GM12878 (cell line): ENCODE results near the gene ASH1L.

Experiments used
- BACH1 ChIP-seq: fragments of 450-650 bp; IDR thresholded peaks from 2 replicates; pipeline ENCODE4 v1.6.1; 2017; ENCODE audit warnings: mild to moderate bottlenecking, borderline replicate concordance
- BCL11A ChIP-seq: IDR thresholded peaks from 2 replicates; pipeline ENCODE4 v1.6.1; 2011; ENCODE audit warnings: low read depth, low read length
- CHD4 ChIP-seq: fragments of 200-600 bp; sonication (generic); IDR thresholded peaks from 2 replicates; pipeline ENCODE4 v1.6.1; 2016; ENCODE audit warnings: mild to moderate bottlenecking
- CREB1 ChIP-seq: IDR thresholded peaks from 2 replicates; pipeline ENCODE4 v1.6.1; 2012; ENCODE audit warnings: low read depth, mild to moderate bottlenecking, inconsistent platforms
- DPF2 ChIP-seq: fragments of 450-650 bp; IDR thresholded peaks from 2 replicates; pipeline ENCODE4 v1.6.1; 2017; ENCODE audit warnings: mild to moderate bottlenecking
- EGR1 ChIP-seq, 2 experiments: IDR thresholded peaks; 1 replicate in 1 of 2; 2 replicates in 1 of 2; pipeline ENCODE4 v1.6.1; 2011 to 2012; ENCODE audit warnings: low read depth in 2 of 2, low read length in 2 of 2, borderline replicate concordance in 1 of 2, mild to moderate bottlenecking in 1 of 2, moderate library complexity in 1 of 2
- EZH2 ChIP-seq: IDR thresholded peaks from 2 replicates; pipeline ENCODE4 v1.6.1; 2012; ENCODE audit warnings: low read depth, mild to moderate bottlenecking, control low read depth, inconsistent platforms, low read length, borderline replicate concordance; ENCODE audit not compliant: control insufficient read depth
- FOXK2 ChIP-seq: fragments of 450-650 bp; IDR thresholded peaks from 2 replicates; pipeline ENCODE4 v1.6.1; 2017; ENCODE audit warnings: mild to moderate bottlenecking, moderate library complexity
- RAD21 ChIP-seq: IDR thresholded peaks from 2 replicates; pipeline ENCODE4 v1.6.1; 2011; ENCODE audit warnings: mild to moderate bottlenecking, low read depth, low read length, moderate library complexity; ENCODE audit not compliant: insufficient read depth
- ZBED1 ChIP-seq: IDR thresholded peaks from 2 replicates; pipeline ENCODE4 v1.6.1; 2016; ENCODE audit warnings: borderline replicate concordance
- TF ChIP-seq, protein P1 (sequence below): IDR thresholded peaks from 2 replicates; pipeline ENCODE4 v1.6.1; 2012; ENCODE audit warnings: mild to moderate bottlenecking, low read depth, low read length
- TF ChIP-seq, protein P2 (sequence below), 3 experiments: IDR thresholded peaks in 2 of 3; conservative IDR thresholded peaks in 1 of 3; 2 replicates each; pipeline ENCODE4 v1.5.1; 2011; ENCODE audit warnings: low read depth in 3 of 3, low read length in 3 of 3, mild to moderate bottlenecking in 3 of 3, control low read depth in 2 of 3, moderate library complexity in 2 of 3, inconsistent platforms in 1 of 3, mixed read lengths in 1 of 3; ENCODE audit not compliant: control insufficient read depth in 2 of 3, insufficient read depth in 1 of 3; ENCODE audit errors: extremely low read depth in 1 of 3
- TF ChIP-seq, protein P3 (sequence below): IDR thresholded peaks from 2 replicates; pipeline ENCODE4 v1.6.1; 2011; ENCODE audit warnings: borderline replicate concordance, low read depth, mild to moderate bottlenecking, moderate library complexity, mixed read lengths, low read length; ENCODE audit not compliant: insufficient read depth; ENCODE audit errors: extremely low read length

DNA sequence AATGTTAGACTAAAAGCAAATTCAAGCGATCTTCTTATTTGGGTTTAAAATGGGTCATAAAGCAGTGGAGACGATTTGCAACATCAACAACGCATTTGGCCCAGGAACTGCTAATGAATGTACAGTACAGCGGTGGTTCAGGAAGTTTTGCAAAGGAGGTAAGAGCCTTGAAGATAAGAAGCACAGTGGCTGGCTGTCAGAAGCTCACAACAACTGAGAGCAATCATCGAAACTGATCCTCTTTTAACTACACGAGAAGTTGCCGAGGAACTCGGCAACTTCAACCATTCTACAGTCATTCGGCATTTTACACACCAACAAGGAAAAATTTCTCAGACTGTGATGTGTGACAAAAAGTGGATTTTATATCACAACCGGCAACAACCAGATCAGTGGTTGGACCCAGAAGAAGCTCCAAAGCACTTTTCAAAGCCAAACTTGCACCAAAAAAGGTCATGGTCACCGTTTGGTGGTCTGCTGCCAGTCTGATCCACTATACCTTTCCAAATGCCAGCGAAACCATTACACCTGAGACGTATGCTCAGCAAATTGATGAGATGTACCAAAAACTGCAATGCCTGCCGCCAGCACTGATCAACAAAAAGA lies 47.9 kb downstream of the ASH1L start:
- TF ChIP-seq, protein P1, sequence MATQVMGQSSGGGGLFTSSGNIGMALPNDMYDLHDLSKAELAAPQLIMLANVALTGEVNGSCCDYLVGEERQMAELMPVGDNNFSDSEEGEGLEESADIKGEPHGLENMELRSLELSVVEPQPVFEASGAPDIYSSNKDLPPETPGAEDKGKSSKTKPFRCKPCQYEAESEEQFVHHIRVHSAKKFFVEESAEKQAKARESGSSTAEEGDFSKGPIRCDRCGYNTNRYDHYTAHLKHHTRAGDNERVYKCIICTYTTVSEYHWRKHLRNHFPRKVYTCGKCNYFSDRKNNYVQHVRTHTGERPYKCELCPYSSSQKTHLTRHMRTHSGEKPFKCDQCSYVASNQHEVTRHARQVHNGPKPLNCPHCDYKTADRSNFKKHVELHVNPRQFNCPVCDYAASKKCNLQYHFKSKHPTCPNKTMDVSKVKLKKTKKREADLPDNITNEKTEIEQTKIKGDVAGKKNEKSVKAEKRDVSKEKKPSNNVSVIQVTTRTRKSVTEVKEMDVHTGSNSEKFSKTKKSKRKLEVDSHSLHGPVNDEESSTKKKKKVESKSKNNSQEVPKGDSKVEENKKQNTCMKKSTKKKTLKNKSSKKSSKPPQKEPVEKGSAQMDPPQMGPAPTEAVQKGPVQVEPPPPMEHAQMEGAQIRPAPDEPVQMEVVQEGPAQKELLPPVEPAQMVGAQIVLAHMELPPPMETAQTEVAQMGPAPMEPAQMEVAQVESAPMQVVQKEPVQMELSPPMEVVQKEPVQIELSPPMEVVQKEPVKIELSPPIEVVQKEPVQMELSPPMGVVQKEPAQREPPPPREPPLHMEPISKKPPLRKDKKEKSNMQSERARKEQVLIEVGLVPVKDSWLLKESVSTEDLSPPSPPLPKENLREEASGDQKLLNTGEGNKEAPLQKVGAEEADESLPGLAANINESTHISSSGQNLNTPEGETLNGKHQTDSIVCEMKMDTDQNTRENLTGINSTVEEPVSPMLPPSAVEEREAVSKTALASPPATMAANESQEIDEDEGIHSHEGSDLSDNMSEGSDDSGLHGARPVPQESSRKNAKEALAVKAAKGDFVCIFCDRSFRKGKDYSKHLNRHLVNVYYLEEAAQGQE, result no peak
- TF ChIP-seq EZH2 (no peak), RAD21 (no peak), CHD4 (no peak), ZBED1 (no peak), BCL11A (no peak), FOXK2 (no peak), EGR1 (IDR thresholded peaks at IDR 0.05; ENCODE audit: borderline replicate concordance in 1 of 2, low read depth in 2 of 2, low read length in 2 of 2) (no peak), CREB1 (no peak), DPF2 (no peak), BACH1 (no peak)
- TF ChIP-seq, protein P2, sequence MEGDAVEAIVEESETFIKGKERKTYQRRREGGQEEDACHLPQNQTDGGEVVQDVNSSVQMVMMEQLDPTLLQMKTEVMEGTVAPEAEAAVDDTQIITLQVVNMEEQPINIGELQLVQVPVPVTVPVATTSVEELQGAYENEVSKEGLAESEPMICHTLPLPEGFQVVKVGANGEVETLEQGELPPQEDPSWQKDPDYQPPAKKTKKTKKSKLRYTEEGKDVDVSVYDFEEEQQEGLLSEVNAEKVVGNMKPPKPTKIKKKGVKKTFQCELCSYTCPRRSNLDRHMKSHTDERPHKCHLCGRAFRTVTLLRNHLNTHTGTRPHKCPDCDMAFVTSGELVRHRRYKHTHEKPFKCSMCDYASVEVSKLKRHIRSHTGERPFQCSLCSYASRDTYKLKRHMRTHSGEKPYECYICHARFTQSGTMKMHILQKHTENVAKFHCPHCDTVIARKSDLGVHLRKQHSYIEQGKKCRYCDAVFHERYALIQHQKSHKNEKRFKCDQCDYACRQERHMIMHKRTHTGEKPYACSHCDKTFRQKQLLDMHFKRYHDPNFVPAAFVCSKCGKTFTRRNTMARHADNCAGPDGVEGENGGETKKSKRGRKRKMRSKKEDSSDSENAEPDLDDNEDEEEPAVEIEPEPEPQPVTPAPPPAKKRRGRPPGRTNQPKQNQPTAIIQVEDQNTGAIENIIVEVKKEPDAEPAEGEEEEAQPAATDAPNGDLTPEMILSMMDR (IDR thresholded peaks at IDR 0.05 in 2 of 3, conservative IDR thresholded peaks at IDR 0.05 in 1 of 3; ENCODE audit: control insufficient read depth in 2 of 3, extremely low read depth in 1 of 3, insufficient read depth in 1 of 3, low read depth in 3 of 3, low read length in 3 of 3), result no peak
- TF ChIP-seq, protein P3, sequence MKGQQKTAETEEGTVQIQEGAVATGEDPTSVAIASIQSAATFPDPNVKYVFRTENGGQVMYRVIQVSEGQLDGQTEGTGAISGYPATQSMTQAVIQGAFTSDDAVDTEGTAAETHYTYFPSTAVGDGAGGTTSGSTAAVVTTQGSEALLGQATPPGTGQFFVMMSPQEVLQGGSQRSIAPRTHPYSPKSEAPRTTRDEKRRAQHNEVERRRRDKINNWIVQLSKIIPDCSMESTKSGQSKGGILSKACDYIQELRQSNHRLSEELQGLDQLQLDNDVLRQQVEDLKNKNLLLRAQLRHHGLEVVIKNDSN, result no peak
